ENCODE results near the gene CPEB1.
"Not testable (repeated sequence)": the region's sequence is repeated elsewhere in the genome, so short reads cannot be mapped to it uniquely, and the experiment has no call there.

The CPEB1 gene

DNA sequence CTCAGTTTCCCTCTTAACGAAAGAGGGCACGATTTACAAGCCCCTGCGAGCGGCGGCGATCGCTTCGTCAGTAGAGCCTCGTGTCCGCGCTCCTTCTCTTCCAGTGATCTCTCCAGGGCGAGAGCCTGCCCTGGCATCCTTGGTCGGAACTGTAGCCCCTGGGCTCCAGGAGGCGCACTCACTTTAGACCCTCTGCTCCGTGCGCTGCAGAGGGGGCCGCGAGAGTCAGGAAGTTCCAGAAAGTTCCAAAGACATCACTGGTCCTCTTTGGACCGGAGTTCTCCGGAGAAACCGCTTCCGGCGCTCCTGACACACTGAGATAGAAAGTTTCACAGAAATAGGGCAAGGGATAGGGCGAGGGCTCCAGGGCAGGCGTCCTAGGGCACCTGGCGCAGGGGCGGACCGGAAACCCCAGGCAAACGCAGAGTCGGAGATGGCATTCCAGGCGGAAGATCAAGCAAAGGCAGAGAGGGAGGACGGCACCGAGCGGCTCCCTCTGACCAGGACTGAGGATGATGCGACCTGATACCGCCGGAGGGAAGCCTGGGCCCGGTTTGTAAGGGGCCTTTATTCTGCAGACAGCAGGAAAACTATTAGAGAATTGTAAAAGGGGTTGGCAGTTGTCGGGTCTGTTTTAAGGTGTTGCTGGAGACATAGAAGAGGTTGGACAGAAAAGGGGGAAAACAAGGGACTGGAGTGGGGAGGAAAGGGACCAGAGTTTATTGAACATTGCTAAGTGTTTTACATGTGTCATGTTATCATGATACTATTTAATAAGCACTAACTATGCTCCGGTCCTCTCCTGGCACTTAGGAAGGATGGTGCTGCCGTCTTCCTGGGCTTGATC lies 1.3 kb upstream of the CPEB1 start:
- DNase-seq, result no peak

DNA sequence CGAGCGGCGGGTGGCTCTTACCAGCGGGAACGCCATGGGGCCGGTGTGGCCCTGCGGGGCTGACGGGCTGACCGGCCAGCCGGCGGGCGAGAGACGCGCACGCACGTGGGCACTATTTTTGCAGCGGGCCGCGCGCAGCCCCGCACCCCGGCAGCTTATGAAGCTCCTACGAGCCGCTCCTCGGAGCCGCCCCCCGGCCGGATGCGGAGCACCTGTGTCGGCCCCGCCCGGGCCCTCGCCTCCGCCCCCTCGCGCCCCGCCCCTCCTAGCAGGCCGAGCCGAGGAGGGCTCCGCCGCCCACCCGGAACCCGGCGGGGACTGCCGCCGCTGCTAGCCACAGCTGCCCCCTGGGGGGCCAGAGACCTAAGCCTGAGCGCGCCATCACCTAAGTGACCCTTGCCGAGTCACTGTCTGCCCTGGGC lies 683 bp upstream of the CPEB1 start:
- DNase-seq, result no peak

GRCh38 chr15:82646250-82647044 lies 716 bp downstream of the CPEB1 start:
- DNase-seq, result no peak

GRCh38 chr15:82644967-82645852 lies 2.0 kb downstream of the CPEB1 start:
- not testable (repeated sequence) for DNase-seq

DNA sequence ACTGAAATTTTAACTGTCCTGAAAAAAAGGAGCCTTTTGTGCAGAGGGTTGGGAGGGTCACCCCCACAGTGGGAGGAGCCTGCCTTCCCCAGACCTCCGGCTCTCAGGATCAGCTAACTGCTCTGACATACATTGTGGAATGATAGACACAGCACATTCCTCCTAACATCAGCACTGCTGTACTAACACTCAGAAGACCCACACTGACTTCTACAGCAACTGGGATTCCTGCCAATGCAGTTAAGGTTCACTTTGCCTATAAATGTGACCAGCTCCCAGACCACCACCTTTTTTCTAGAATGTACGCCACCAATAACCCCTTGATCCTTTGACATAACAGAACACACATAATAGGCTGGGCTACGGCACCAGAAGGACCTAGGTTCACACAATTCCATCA lies 3.2 kb downstream of the CPEB1 start:
- DNase-seq, result no peak

DNA sequence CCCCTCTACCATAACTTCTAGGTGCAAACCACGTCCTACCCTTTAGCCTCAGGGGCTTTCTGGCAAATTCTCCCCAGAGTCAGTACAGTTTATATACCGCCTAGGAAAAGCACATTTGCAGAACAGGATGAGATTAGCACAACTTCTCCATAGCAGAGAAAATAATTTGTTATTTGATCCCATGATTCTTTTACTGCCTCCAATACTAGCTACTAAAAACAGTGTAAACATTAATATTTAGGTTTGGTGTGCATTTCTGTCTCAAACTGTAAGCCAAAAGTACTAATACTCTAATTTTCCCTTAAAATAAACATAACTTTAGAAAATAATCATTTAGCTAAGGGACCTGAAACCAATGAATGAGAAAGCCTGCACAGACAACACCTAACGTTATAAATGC lies 4.5 kb downstream of the CPEB1 start:
- DNase-seq, result no peak

DNA sequence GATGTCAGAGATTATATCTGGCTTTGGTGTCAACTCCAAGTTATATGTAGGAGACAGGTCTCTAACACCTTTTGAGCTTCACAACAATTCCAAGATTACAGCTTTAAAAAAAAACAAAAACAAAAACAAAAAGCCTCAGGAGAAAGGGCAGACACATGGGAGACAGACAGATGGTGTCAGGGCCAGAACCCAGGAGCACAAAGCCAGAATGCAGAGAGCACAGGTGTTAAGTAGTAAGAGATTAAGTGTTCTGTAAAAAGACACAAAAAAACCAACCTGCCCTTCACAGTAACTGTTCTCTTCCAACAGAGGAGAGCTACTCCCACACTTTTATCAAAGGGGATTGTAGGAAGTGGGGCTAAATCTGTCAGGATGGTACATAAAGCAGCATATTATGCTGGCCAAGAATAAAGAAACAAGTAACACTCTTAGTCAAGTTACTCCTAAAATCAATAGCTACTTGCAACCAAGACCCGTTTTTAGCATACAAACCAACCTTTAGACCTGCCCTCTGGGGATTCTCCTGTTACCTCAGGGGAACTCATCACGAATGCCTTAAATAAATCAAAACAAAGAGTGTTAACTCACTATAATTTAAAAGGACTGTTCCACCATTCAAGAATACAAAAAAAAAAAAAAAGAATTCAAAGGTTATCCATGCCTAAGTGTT lies 5.9 kb downstream of the CPEB1 start:
- no peak for DNase-seq

GRCh38 chr15:82640672-82641071 lies 6.5 kb downstream of the CPEB1 start:
- DNase-seq, result no peak

DNA sequence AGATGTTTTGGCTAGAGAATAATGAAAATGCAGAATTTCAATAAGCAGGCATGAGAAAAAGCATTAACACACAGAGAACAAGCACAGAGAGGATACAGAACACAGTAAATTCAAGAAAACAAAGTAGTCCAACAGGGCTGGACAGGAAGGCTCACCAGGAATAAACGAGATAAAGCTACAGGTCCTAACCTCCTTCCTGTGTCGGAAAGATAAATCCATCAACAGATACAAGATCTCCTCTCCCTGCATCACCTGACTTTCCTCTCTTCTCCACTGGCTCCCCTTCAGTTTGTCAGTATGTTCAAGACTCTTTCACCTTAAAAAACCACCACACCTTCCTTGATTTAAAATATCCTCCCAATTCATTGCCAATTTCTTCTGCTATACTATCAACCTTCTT lies 11.4 kb downstream of the CPEB1 start:
- no peak for DNase-seq

- no peak for DNase-seq
Measured at GRCh38 chr15:82630033-82630432, 17.1 kb downstream of the CPEB1 start.

DNA sequence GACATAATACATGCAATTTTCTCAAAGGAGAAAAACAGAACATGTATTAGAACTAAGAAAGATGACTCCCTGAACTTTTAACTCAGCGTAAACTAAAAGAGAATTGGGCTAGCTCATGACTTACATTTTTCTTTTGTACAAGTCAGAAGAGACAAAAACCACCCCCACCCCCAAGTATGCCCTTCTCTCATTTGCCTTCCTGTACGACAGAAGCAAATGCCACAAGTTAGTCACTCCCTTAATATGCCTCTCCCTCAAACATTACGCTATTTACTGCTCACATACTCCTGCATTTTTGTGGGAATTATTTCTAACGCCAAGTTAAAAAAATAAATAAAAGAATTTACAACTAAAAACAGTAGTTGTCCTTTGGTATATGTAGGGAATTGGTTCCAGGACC lies 22.0 kb downstream of the CPEB1 start:
- DNase-seq, result no peak

- no peak for DNase-seq
Measured at GRCh38 chr15:82624438-82624837, 22.7 kb downstream of the CPEB1 start.

DNA sequence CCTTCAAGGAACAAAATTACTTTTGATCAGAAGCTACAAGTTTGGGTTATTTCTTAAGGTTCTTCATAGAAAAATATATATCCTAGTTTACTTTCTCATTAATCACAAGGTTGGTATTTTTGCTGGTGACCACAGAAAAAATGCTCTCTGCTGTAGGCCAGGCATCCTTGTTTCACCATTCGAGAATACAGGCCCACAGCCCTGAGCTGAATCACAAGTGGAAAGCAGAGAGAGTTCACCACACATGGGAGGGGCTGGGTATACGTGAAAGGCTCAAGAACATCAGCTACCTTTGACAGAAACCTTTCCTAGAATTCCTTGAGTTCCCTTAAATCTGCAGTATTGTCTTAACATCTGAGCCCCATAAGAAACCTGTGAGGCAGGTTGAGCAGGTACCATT lies 23.2 kb downstream of the CPEB1 start:
- DNase-seq, result no peak

GRCh38 chr15:82621970-82622369 lies 25.2 kb downstream of the CPEB1 start:
- no peak for DNase-seq

DNA sequence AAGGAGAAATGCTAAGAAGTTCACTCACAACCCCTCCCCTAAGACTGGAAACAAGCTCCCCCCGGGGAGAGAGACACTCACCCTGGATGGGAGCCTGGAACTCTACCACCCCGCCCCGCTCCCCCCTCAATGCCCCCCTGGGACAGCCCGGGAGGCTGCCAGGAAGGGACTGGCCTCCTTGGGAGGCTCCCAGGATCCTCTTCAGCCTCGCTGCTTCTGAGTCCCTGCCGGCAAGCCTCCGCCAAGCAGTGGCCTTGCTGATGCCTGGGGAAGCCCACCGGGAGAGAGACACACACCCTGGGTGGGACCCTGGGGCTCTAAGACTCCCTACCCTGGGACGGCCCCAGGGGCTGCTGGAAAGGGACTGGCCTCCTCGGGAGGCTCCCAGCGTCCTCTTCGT lies 33.4 kb downstream of the CPEB1 start:
- no peak for DNase-seq

- DNase-seq, result no peak
Measured at GRCh38 chr15:82611348-82611747, 35.8 kb downstream of the CPEB1 start.

GRCh38 chr15:82602195-82602594 lies 45.0 kb downstream of the CPEB1 start:
- no peak for DNase-seq

DNA sequence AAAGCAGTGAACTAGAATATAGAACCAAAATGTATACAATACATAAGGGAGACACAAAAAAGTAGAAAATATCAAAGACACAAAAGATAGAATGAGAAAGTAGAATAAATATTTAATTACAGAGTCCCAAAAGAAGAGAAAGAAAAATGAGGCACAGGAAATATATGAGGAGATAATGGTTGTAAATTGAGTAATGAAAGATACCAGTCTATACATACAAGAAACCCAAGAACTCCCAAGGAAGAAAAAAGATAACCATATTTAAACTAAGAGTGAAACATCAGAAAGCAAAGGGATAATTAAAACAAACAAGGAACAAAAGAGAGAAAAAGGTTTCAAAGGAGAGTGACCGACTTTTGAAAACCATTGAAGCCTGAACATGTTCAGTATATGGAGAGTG lies 47.3 kb downstream of the CPEB1 start:
- DNase-seq, result no peak

DNA sequence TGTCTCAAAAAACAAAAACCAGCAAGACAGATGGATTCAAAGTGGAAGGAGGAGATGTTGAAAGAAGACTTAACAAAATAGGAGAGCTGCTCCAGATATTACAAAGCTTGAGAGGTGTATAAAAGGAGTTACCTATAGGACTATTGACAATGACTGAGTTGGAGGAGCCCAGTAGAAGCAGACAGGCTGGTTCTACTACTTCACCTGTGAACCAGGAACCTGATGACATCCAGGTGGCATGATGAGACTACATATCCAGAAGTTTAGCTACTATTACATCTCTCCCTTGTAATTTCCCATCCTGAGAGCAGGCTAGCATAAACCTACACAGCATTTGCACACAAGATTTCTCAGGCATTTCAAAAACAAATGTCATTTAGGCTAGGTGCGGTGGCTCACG lies 49.3 kb downstream of the CPEB1 start:
- no peak for DNase-seq

DNA sequence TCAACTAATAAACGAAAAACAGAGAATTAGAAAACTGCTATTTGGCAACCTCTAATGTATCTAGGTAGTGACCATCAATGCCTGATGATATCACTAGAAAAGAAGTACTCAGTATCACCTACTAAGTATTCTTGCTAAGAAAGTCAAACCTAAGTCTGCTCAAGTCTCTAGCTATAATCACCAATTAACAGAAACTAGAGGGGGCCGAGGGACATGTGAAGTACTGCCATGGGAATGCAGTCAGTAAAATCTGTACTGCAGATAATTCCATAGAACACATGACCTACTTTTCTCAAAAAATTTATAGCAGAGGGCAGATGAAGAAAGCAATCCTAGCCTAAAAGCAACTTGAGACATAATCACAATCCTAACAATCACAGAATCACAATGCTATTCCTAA lies 51.4 kb downstream of the CPEB1 start:
- no peak for DNase-seq

GRCh38 chr15:82595203-82595602 lies 52.0 kb downstream of the CPEB1 start:
- DNase-seq, result no peak

- DNase-seq, result no peak
Measured at GRCh38 chr15:82587805-82588204, 59.4 kb downstream of the CPEB1 start.

DNA sequence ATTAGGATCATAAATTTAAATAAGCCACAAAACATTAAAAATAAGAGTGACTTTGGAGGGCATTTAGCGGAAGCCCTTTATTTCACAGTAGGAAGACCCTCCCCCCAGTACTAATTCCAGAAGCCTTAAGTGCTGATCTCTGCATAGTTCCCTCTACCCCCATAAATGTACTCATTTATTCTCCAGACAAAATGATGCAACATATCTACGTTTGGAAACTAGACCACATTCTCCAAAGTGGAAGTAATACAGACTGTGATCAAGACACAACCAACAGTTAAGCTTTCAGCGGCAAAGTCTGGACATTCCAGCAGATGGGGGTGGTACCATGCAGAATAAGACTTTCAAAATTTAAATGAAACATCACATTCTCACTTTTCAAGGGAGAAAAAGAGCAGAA lies 62.1 kb downstream of the CPEB1 start:
- no peak for DNase-seq

Measured in activated CD4-positive, CD25-positive, alpha-beta regulatory T cell treated with anti-CD3 and anti-CD28 coated beads, Interleukin-2, amount 50 U/mL, for 72 hours (primary cell).